ENCODE measurements around the gene MBOAT1.

Gene MBOAT1

DNA sequence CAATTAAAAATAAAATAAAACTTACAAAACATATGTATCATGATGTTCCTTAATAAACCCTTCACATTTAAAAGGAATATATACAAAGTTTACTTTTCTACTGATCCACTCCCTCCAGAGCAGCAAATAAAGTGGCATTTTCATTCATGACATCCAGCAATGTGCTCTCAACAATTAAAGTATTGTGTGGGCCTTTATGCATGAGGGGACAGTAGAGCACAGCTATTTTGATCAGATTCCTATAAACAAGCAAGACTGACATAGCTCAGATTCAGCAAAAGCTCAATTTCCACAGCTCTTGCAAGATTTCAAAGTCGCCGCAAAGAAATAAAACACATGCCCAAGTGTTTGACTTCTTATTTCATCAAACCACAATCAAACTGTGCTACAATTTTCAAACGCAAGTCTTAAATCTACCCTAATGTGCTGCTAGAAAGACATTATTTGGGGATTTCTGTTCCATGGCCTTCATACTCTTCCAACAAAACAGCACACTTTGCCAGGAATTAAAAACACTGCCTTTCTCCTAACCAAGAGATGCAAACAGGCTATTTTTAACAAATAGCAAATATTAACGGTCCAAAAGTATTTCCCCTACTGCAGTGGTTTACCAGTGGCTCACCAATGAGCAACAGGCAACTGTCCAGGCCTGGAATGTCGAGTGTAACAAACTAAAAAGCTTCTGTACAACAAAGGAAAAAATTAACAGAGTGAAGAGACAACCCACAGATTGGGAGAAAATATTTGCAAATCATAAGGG, 52.3 kb downstream of the MBOAT1 start:
- POLR2A ChIA-PET = no interaction called here
- TF ChIP-seq, protein P1, sequence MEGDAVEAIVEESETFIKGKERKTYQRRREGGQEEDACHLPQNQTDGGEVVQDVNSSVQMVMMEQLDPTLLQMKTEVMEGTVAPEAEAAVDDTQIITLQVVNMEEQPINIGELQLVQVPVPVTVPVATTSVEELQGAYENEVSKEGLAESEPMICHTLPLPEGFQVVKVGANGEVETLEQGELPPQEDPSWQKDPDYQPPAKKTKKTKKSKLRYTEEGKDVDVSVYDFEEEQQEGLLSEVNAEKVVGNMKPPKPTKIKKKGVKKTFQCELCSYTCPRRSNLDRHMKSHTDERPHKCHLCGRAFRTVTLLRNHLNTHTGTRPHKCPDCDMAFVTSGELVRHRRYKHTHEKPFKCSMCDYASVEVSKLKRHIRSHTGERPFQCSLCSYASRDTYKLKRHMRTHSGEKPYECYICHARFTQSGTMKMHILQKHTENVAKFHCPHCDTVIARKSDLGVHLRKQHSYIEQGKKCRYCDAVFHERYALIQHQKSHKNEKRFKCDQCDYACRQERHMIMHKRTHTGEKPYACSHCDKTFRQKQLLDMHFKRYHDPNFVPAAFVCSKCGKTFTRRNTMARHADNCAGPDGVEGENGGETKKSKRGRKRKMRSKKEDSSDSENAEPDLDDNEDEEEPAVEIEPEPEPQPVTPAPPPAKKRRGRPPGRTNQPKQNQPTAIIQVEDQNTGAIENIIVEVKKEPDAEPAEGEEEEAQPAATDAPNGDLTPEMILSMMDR (IDR thresholded peaks at IDR 0.05; ENCODE audit: control extremely low read depth, extremely low read depth, low read depth, missing control alignments) = no peak
- CTCF ChIA-PET = interaction anchor here (1.0 to 1.1 kb wide), 2 partner anchors 10 to 33 kb away, joined by 3 to 4 read pairs; no protein-coding TSS in a partner anchor
- DNase-seq (ENCODE audit: extremely low spot score) = no peak

DNA sequence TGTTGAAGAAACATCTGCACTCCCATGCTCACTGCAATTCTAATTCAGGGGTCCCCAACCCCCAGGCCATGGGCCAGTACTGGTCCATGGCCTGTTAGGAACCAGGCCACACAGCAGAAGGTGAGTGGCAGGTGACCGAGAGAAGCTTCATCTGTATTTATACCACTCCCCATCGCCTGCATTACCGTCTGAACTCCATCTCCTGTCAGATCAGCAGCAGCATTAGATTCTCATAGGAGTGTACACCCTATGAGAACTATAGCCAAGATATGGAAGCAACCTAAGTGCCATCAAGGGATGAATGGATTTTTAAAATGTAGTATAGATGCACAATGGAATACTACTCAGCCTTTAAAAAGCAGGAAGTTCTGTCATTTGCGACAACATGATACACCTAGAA, 53.2 kb downstream of the MBOAT1 start:
- CTCF ChIA-PET = no interaction called here
- TF ChIP-seq, protein P1 (IDR thresholded peaks at IDR 0.05; ENCODE audit: control extremely low read depth, extremely low read depth, low read depth, missing control alignments) = no peak
- POLR2A ChIA-PET = no interaction called here
- no peak for DNase-seq (ENCODE audit: extremely low spot score)

DNA sequence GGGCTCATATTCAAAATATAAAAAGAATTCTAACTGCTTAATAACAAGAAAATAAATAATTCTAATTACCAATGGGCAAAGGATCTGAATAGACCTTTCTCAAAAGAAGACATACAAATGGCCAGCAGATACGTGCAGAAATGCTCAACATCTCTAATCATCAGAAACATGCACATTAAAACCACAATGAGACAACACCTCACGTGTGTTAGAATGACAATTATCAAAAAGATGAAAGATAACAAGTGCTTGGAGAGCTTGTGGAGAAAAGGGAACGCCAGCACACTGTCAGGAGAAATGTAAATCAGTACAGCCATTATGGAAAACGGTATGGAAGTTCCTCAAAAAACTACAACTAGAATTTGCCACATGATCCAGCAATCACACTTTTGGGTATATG, 53.6 kb downstream of the MBOAT1 start:
- no peak for DNase-seq (ENCODE audit: extremely low spot score)
- TF ChIP-seq, protein P1 (IDR thresholded peaks at IDR 0.05; ENCODE audit: control extremely low read depth, extremely low read depth, low read depth, missing control alignments) = no peak
- ChIA-PET CTCF (no interaction called here), POLR2A (no interaction called here)

DNA sequence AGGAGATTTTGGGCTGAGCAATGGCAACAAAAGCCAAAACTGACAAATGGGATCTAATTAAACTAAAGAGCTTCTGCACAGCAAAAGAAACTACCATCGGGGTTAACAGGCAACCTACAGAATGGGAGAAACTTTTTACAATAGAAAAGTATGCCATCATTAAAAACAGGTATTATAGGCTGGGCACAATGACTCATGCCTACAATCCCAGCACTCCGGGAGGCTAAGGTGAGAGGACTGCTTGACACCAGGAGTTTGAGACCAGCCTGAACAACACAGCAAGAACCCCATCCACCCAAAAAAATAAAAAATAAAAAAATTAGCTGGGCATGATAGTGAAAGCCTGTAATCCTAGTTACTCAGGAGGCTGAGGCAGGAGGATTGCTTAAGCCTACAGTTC, 55.4 kb downstream of the MBOAT1 start:
- TF ChIP-seq, protein P1 (IDR thresholded peaks at IDR 0.05; ENCODE audit: control extremely low read depth, extremely low read depth, low read depth, missing control alignments) = no peak
- ChIA-PET CTCF (interaction anchor here (0.7 to 1.8 kb wide), 3 partner anchors 16 to 31 kb away, joined by 3 to 7 read pairs (median 3); no protein-coding TSS in a partner anchor), POLR2A (no interaction called here)
- DNase-seq (ENCODE audit: extremely low spot score) = no peak

DNA sequence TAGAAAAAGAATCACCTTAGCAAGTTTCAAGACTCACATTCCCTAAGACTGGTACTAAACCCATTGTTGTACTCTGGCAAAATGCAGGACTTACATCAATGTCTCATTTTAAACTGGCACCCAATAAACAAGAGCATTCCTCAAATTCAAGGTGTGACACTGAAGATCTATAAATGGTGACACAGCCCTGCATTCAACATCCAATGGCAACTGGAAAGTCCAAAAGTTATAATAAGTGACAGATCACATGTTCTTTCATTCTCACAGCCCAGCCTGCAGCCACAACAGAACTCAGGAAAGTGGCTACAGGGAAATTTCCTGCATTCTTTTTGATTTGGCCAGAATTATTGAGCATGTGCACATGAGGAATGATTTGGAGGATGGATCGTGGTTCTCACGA, 57.5 kb downstream of the MBOAT1 start:
- CTCF ChIA-PET = no interaction called here

DNA sequence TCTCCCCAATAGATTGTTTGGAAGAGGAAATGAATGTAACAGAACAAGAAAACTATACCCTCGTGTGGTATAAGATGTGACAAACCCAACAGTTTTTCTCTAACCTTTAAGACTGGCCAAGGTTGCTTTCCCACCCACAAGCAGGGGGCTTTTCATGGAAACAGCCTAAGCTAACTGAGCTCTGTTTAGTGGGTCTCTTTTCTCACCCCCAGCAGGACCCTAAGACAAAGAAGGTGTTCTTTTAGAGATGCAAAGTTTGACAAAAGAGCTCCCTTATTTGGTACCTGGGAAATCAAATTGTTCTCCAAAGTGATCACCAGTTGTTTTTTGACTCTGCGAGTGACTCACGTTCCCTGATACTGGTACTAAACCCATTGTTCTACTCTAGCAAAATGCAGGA, 59.1 kb downstream of the MBOAT1 start:
- TF ChIP-seq, protein P1 (IDR thresholded peaks at IDR 0.05; ENCODE audit: control extremely low read depth, extremely low read depth, low read depth, missing control alignments) = no peak
- ChIA-PET POLR2A (no interaction called here), CTCF (interaction anchor here (1.3 to 1.4 kb wide), 2 partner anchors 23 to 26 kb away, joined by 3 to 5 read pairs; no protein-coding TSS in a partner anchor)
- DNase-seq (ENCODE audit: extremely low spot score) = no peak

More for the DNA sequence above, 57.5 kb downstream of the MBOAT1 start:
- DNase-seq (ENCODE audit: extremely low spot score) = no peak
- TF ChIP-seq, protein P1 (IDR thresholded peaks at IDR 0.05; ENCODE audit: control extremely low read depth, extremely low read depth, low read depth, missing control alignments) = no peak
- POLR2A ChIA-PET = no interaction called here
